Gastroesophageal sphincter (tissue), 4 donors: ENCODE measurements around the gene RBFOX2. TPM values are rescaled to one million over a fixed set of nuclear protein-coding genes. Genes with fewer than 3 reads are reported as not detected.
"Not testable (repeated sequence)": the region's sequence is repeated elsewhere in the genome, so short reads cannot be mapped to it uniquely, and the experiment has no call there.

Experiments used
- ATAC-seq: fragments of 150-250 bp; one replicate; pipeline ENCODE4 v1.9.1; 2016; ENCODE audit warnings: mild to moderate bottlenecking, moderate library complexity
- H3K27ac ChIP-seq, 4 donors: fragments of 200-600 bp; sonication (generic) in 3 of 4; 1 replicate in 3 of 4; 2 replicates in 1 of 4; pipeline ENCODE4 v1.5.1; 2016 to 2019
- H3K27me3 ChIP-seq: fragments of 200-600 bp; sonication (generic); one replicate; pipeline ENCODE4 v1.5.1; 2019
- H3K36me3 ChIP-seq, 2 donors: fragments of 200-600 bp; sonication (generic); one replicate each; pipeline ENCODE4 v1.5.1; 2019; ENCODE audit warnings: control low read depth in 1 of 2
- H3K4me1 ChIP-seq, 3 donors: fragments of 200-600 bp; sonication (generic); 1 replicate in 2 of 3; 2 replicates in 1 of 3; pipeline ENCODE4 v1.5.1; 2016 to 2019; ENCODE audit warnings: control low read depth in 2 of 3
- H3K4me3 ChIP-seq, 2 donors: fragments of 200-600 bp; sonication (generic); one replicate each; pipeline ENCODE4 v1.5.1; 2019; ENCODE audit warnings: mild to moderate bottlenecking in 1 of 2, moderate library complexity in 1 of 2
- H3K9me3 ChIP-seq, 3 donors: fragments of 200-600 bp; sonication (generic); one replicate each; pipeline ENCODE4 v1.5.1; 2017 to 2019; ENCODE audit warnings: control low read depth in 2 of 3
- EP300 ChIP-seq: sonication (generic); formaldehyde crosslinking; IDR thresholded peaks from one replicate; pipeline ENCODE4 v1.6.1; 2017; ENCODE audit warnings: antibody characterized with exemption, mild to moderate bottlenecking
- POLR2A ChIP-seq, 2 donors: fragments of 450-650 bp; IDR thresholded peaks; one replicate each; pipeline ENCODE4 v1.6.1; 2017; ENCODE audit warnings: antibody characterized with exemption in 2 of 2, mild to moderate bottlenecking in 2 of 2, moderate library complexity in 1 of 2
- POLR2AphosphoS5 ChIP-seq: sonication (generic); formaldehyde crosslinking; IDR thresholded peaks from one replicate; pipeline ENCODE4 v1.6.1; 2017; ENCODE audit warnings: antibody characterized with exemption
- WGBS, 2 donors: methylation state at CpG; one replicate each; pipeline ENCODE4 v1.1.5; 2018; ENCODE audit warnings: low coverage in 1 of 2; 5-methylcytosine and 5-hydroxymethylcytosine counted together
- total RNA-seq, 4 donors: library from RNA; depleted of rRNA; stranded (reverse); fragments of >200 nt; gene quantifications; one replicate each; pipeline ENCODE4 v1.1.0, GENCODE V29; 2016
- TF ChIP-seq, protein P1 (sequence below), 4 experiments: fragments of 200-600 bp in 2 of 4; fragments of 450-650 bp in 2 of 4; sonication (generic) in 1 of 4; IDR thresholded peaks; one replicate each; pipeline ENCODE4 v1.5.1; 2017 to 2019; ENCODE audit warnings: antibody characterized with exemption in 4 of 4, mild to moderate bottlenecking in 2 of 4, moderate library complexity in 2 of 4

RBFOX2 gene
- total RNA-seq, 4 donors from 2014 or later = 120 to 197 (median 169) TPM

DNA sequence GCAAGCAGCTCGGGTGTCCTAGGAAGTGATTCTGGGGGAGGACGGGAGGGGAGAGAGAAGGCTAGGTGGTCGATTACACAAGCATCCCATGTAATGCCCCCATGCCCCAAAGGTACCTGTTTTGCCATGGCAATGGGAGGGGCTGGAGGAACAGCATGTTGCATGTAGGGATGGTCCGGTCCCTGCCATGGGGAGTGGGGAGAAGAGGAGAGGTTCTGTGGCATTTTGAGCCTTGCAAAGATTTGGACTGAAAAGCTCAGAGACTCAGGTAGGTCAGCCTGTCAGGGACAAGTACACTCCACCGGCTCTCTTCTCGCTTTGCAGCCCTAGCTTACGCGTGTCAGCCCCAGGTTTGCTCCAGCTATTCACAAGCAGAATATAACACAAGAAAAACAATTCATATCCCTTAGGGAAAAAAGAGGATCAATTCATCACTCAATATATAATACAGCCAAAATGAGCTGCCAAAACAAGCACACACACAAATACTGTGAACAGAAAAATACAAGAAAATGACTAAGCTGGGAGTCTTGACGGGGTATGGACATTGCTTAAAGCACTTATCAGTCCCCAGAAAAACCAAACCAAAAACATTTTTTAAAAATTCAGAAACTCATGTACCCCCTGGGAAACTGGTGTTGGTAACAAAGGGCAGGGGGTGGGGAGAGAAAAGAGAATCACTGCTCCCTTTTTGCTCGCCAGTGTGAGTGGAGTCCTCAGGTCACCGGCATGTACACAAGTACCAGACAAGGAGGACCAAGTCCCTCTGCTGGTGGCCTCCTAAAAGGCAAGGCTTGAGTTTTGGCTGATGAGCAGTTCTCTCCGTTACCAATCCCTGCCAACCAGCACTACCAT lies 289.3 kb downstream of the RBFOX2 start:
- Histone ChIP-seq H3K27me3 (no peaks in the 10 kb centered on the region), H3K27ac (no peak overlapping the region), H3K4me1 (peaks cover 0 to 43% (median 0%) of the 10 kb centered on the region in 3 donors), H3K9me3 (no peaks in the 10 kb centered on the region), H3K4me3 (no peak overlapping the region), H3K36me3 (peaks cover 0 to 64% of the 10 kb centered on the region in 2 donors)
- ATAC-seq = no peak
- WGBS, 2 donors = 62 to 66% methylated on average over 5 to 12 of the region's 12 CpGs
- TF ChIP-seq POLR2A (IDR thresholded peaks at IDR 0.05) = no peak
- no peak for TF ChIP-seq EP300
- TF ChIP-seq, protein P1, sequence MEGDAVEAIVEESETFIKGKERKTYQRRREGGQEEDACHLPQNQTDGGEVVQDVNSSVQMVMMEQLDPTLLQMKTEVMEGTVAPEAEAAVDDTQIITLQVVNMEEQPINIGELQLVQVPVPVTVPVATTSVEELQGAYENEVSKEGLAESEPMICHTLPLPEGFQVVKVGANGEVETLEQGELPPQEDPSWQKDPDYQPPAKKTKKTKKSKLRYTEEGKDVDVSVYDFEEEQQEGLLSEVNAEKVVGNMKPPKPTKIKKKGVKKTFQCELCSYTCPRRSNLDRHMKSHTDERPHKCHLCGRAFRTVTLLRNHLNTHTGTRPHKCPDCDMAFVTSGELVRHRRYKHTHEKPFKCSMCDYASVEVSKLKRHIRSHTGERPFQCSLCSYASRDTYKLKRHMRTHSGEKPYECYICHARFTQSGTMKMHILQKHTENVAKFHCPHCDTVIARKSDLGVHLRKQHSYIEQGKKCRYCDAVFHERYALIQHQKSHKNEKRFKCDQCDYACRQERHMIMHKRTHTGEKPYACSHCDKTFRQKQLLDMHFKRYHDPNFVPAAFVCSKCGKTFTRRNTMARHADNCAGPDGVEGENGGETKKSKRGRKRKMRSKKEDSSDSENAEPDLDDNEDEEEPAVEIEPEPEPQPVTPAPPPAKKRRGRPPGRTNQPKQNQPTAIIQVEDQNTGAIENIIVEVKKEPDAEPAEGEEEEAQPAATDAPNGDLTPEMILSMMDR (IDR thresholded peaks at IDR 0.05) = peak in 3 of 4 experiments; percentile 19 to 42 (median 23)
- no peak for TF ChIP-seq POLR2AphosphoS5

DNA sequence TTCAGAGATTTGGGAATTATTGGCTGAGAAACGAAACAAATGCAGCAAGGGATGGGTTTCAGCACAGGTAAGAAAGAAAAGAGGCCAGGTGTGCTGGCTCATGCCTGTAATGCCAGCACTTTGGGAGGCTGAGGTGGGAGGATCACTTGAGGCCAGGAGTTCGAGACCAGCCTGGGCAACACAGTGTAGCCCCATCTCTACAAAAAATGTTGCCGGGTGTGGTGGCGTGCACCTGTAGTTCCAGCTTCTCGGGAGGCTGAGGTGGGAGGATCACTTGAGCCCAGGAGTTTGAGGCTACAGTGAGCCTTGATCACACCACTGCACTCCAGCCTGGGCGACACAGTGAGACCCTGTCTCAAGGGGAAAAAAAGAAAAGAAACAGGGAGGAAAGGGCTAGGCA lies 290.7 kb downstream of the RBFOX2 start:
- not testable (repeated sequence) for ATAC-seq, H3K9me3 ChIP-seq, H3K27me3 ChIP-seq, H3K4me3 ChIP-seq, H3K27ac ChIP-seq
- WGBS, 2 donors = 70% methylated on average over 2 of the region's 6 CpGs; no CpG with 5 or more reads in 1 of the 2 donors
- H3K36me3 ChIP-seq = peaks cover 0 to 50% of the 10 kb centered on the region in 2 donors
- peaks cover 0 to 42% (median 0%) of the 10 kb centered on the region in 3 donors for H3K4me1 ChIP-seq

DNA sequence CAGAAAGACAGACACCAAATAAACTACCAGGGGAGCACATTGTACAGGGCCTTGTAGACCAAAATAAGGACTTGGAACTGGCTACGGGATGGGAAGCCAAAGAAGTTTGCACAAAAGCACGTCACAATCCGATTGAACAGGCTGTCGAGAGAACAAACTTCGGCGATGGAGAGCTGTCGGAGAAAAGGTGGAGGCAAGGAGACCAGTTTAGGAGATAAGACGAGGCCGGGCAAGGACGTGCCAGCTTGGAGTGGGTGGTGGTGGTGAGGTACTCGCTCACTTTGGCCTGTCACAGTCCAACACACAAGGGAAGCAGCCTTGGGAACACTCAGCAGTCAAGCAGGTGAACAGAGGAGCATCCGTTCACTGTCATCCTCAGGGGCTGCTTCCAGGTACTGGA lies 291.9 kb downstream of the RBFOX2 start:
- no peak for TF ChIP-seq POLR2A (IDR thresholded peaks at IDR 0.05)
- no peak for TF ChIP-seq POLR2AphosphoS5
- no peak for TF ChIP-seq EP300
- TF ChIP-seq, protein P1 (IDR thresholded peaks at IDR 0.05) = no peak
- H3K27me3 ChIP-seq = no peaks in the 10 kb centered on the region
- H3K27ac ChIP-seq = no peak overlapping the region
- no peak overlapping the region for H3K4me3 ChIP-seq
- peaks cover 0 to 38% of the 10 kb centered on the region in 2 donors for H3K36me3 ChIP-seq
- H3K9me3 ChIP-seq = no peaks in the 10 kb centered on the region
- H3K4me1 ChIP-seq = peaks cover 0 to 42% (median 0%) of the 10 kb centered on the region in 3 donors
- no peak for ATAC-seq
- WGBS, 2 donors = 91 to 92% methylated on average over 7 of the region's 12 CpGs

DNA sequence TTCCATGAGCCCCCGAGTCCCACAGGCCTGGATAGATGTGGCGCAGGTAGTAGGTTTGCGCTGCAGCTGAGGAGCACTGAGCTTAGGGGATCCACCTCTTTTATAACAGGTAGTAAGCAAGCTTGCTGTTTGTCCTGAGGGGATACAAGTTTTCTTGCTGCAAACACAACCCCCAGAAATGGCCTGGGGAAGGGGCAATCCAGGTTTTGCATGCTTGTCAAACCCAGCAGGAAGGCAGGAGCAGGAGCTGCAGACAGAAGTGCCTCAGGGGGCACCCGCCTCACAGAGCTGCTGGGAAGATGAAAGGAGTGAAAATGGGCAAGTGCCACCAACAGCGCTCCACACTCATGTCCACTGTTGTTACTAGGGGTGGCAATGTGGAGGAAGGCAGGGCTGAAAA lies 292.5 kb downstream of the RBFOX2 start:
- Histone ChIP-seq H3K4me3 (no peak overlapping the region), H3K27me3 (no peaks in the 10 kb centered on the region), H3K4me1 (peaks cover 0 to 38% (median 0%) of the 10 kb centered on the region in 3 donors), H3K27ac (no peak overlapping the region), H3K36me3 (peaks cover 0 to 33% of the 10 kb centered on the region in 2 donors), H3K9me3 (no peaks in the 10 kb centered on the region)
- TF ChIP-seq POLR2AphosphoS5 (no peak), EP300 (no peak), POLR2A (IDR thresholded peaks at IDR 0.05) (no peak)
- TF ChIP-seq, protein P1 (IDR thresholded peaks at IDR 0.05) = no peak
- ATAC-seq = no peak
- 100% methylated on average over 2 to 4 of the region's 5 CpGs for WGBS, 2 donors

DNA sequence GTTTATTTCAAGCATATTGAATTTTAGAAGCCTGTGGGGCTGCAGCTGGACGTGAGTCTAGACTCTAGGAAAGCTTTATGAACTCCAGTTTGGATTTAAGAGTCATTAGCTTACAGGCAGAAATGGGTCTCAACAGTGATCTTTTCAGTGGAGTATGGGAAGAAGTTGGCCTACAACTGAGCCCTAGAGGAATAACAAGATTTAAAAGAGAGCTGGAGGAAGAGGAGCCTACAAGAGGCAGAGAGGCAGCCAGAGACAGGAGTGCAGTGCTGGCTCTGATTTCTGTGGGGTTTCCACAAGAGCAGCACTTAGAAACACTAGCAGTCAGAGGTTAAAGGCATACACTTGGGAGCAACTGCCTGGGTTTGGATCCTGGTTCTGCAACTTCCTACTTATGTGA lies 293.1 kb downstream of the RBFOX2 start:
- no peak overlapping the region for H3K27ac ChIP-seq
- H3K9me3 ChIP-seq = no peaks in the 10 kb centered on the region
- no peak for ATAC-seq
- WGBS, 2 donors = 69% methylated on average over 1 of the region's 1 CpG; no CpG with 5 or more reads in 1 of the 2 donors
- H3K4me3 ChIP-seq = no peak overlapping the region
- no peaks in the 10 kb centered on the region for H3K27me3 ChIP-seq
- TF ChIP-seq POLR2A (IDR thresholded peaks at IDR 0.05) = no peak
- TF ChIP-seq, protein P1 (IDR thresholded peaks at IDR 0.05) = no peak
- no peak for TF ChIP-seq EP300
- TF ChIP-seq POLR2AphosphoS5 = no peak
- peaks cover 0 to 33% (median 0%) of the 10 kb centered on the region in 3 donors for H3K4me1 ChIP-seq
- peaks cover 0 to 32% of the 10 kb centered on the region in 2 donors for H3K36me3 ChIP-seq
